ENCODE data around the gene DMBX1. TPM values are rescaled to one million over a fixed set of nuclear protein-coding genes. Genes with fewer than 3 reads are reported as not detected.

Gene DMBX1
- not detected for total RNA-seq

DNA sequence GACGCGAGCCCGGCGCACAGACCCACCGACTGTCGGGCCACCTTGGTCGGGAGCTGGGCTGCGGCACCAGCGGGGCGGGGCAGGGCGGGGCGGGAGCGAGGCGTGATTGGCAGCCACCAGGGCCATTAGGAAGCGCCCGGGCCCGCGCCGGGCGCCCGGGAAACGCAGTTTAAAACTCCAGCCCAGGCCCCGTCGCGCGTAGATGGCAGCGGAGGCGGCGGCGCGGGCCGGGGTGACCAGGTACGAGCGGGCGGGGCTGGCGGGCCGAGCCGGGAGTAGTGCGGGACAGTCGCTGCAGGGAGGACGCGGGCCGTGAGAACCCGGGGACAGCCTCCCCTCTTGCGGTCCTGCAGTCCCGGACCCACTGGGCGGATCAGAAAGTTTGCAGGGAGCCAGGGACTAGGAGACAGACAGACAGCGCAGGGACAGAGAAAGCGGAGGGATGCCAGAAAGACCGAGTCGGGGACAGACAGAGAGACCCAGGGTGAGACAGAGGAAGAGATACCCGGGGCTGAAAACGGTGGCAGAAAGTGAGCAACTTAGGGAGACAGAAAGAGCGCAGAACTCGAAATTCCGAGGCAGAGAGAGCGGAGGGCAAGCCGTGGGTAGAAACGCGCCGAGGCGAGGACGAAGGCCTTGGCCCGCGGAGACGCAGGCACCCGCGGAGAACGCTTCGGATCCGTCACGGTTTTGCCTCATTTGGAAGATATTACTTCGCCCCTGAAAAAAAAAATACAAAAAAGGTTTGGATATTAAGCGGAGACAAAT is at the start of gene DMBX1:
DMBX1 (plus strand) TSS at position 199 of the 768 bp plus-strand sequence. CDS start 17,175 bp downstream, outside the sequence.
- no peak for FAIRE-seq
- peak in 1 of 2 donors; percentile 64 for DNase-seq (ENCODE audit: low spot score in 2 of 2)

DNA sequence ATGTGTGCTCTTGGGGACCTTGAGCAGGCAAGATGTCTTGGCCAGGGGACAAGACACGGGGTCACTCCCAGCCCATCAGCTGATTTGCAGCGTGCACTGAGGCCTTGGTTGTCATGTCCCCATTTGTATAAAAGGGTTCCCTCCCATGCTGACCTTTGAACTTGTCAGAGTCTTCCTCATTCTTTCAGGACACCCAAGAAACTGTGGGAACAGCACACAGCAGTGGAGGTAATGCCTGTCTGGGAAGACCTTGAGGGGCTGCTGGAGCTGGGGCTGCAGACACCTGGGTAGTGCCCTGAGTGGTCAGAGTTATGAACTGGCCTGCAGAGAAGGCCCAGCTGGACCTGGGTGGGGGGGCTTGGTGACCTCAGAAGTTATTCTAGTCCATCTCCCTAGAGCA is 49.2 kb upstream of the DMBX1 start:
- FAIRE-seq (no peak), DNase-seq (ENCODE audit: low spot score in 2 of 2) (no peak)

DNA sequence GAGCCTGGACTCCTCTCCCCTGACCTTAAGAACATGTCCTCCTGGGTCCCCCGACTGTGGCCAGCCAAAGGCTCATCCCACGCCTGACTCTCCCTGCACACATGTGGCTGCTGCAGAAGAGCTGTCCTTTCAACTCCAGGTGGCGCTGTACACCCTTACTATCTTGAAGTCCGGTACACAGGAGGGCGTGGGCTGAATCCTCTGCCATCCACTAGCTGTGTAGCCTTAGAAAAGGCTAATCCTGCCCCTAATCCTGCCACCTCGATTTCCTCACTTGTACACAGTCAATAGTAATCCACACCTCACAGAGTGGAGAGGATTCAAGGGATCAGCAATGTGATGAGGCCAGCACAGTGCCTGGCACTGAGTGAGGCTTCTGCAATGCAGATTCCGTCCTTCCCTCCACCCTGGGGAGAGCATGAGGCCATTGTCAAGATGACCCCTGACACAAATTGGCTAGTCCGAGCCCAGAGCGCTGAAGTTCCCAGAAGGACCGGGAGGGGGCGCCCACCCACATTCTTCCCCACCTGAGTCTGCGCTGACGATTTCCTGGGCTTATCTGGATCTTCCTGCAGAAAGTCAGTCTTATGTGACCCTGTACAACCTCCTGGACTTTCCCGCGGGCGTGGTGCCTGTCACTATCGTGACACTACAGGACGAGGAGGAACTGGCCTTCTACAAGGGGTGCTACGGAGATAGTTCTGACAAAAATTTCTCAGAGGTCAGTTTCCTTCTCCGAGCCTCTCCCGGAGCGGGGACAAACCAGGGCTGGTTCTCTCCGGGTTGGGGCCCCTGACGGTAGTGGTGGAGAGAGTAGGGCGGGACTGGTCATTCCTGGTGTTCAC is 47.1 kb upstream of the DMBX1 start:
- peak; percentile 49 to 70 for DNase-seq (ENCODE audit: low spot score in 2 of 2)
- no peak for FAIRE-seq

- DNase-seq (ENCODE audit: low spot score in 2 of 2) = no peak
- no peak for FAIRE-seq
These were observed 45.2 kb upstream of the DMBX1 start for GRCh38 chr1:46444466-46444865.

DNA sequence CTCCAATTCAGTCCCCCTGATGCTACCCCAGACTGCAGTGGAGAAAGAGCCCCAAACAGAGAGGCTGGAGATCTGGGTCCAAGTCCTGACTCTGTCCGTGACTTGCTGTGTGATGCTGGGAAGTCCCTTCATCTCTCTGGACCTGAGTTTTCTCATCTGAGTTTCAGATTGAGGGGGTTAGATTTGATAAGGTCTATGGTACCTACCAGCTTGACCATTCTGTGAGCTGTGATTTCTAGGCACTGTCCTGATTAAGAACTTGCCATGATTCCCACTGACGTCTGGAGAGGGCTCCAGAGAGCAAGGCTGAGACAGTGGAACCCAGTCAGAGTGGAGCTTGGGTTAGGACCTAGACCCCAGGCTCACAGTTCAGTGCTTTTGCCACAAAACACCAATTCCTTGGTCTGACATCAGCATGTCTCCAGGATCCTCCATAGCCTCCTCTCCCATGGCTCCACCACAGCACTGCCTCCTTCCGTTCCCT is 43.8 kb upstream of the DMBX1 start:
- no peak for FAIRE-seq
- DNase-seq (ENCODE audit: low spot score in 2 of 2) = no peak

- DNase-seq (ENCODE audit: low spot score in 2 of 2) (peak; percentile 72 to 78), FAIRE-seq (no peak)
These were observed 42.8 kb upstream of the DMBX1 start for GRCh38 chr1:46446646-46447498.

DNA sequence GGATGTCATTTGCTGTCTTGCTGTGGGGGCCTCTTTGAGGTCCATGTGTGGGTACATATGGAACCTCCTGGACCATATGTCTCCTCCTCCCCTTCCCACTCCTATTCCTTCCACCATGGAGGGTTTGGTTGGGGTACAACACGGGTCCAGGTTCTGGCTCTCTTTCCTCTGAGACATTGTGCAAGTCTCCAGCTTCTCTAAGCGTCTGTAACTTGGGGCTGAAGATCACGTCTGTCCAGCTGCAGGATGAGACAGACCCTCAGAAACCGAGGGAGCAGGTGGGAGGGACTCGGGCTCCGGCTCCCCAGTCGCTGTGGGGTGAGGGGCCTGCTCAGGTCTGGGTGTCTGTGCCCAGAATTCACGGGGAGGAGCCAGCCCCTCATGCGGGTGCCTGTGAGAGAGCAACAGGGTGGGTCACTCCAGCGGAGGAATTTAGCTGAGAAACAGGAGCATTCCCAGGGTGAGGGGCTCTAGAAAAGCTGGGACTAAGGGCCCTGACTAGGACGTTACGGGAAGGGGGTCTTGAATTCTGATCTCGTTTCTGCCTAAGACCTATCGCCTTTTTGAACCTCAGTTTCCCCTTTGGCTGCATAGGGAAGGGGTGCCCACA is 42.0 kb upstream of the DMBX1 start:
- FAIRE-seq = no peak
- DNase-seq (ENCODE audit: low spot score in 2 of 2) = no peak

- FAIRE-seq (no peak), DNase-seq (ENCODE audit: low spot score in 2 of 2) (peak; percentile 27 to 53)
These were observed 41.3 kb upstream of the DMBX1 start for GRCh38 chr1:46448109-46448911.

DNA sequence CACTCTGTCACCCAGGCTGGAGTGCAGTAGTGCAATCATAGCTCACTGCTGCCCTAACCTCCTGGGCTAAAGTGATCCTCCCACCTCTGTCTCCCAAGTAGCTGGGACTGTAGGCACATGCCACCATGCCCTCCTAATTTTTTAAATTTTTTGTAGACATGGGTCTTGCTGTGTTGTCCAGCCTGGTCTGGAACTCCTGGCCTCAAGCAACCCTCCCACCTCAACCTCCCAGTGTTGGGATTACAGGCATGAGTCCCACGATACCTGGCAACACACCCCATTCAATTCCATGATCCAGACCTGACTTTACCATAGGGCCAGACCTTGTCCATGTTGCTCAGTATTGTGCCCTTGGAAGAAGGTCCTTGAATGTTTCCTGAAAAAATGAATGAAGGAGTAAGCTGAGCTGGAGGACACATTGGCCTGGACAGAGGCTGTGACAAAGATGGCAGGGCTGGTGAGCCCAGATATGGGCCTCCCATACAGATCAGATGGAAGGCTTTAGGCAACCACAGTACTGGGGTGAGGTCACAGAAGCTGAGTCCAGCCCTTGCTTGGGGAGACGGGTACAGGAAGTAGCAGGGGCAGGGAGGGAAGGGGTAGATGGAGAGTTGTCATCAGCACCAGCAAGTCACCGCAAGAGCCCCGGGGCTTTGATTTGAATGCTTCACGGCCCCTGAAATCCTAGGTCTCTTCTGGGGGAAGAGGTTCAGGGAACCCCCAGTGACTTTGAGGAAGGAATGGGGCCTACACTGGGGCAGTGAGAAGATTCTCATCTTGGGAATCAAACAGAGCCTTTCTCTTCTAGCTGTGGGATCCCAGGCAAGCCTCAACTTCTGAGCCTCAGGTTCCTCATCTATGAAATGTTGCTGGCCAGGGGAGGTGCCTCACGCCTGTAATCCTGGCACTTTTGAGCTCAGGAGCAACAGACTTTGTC is 40.1 kb upstream of the DMBX1 start:
- FAIRE-seq (no peak), DNase-seq (ENCODE audit: low spot score in 2 of 2) (no peak)

- DNase-seq (ENCODE audit: low spot score in 2 of 2) = no peak
- no peak for FAIRE-seq
These were observed 39.5 kb upstream of the DMBX1 start for GRCh38 chr1:46450160-46450517.

GRCh38 chr1:46451948-46452930 is 37.4 kb upstream of the DMBX1 start:
- DNase-seq (ENCODE audit: low spot score in 2 of 2) (no peak), FAIRE-seq (no peak)

- DNase-seq (ENCODE audit: low spot score in 2 of 2) (no peak), FAIRE-seq (no peak)
These were observed 36.7 kb upstream of the DMBX1 start for GRCh38 chr1:46452931-46453325.

DNA sequence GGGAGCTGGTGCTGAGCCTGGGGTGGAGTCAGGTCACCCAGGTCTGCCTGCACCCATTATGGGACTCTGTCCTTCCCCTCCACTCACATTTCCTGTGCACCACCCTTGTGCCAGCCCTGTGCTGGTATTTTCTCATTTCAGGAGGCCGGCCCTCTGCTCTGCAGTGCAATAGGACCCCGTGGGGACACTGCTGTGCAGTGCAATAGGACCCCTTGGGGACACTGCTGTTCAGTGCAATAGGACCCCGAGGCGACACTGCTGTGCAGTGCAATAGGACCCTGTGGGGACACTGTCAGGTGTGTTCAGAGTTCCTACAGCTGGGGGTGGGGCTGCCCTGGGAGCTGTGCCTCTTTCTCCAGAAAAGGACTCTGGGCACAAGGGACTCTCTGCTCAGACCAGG is 36.2 kb upstream of the DMBX1 start:
- DNase-seq (ENCODE audit: low spot score in 2 of 2) (no peak), FAIRE-seq (no peak)

- FAIRE-seq (no peak), DNase-seq (ENCODE audit: low spot score in 2 of 2) (no peak)
These were observed 33.7 kb upstream of the DMBX1 start for GRCh38 chr1:46455951-46456350.

DNA sequence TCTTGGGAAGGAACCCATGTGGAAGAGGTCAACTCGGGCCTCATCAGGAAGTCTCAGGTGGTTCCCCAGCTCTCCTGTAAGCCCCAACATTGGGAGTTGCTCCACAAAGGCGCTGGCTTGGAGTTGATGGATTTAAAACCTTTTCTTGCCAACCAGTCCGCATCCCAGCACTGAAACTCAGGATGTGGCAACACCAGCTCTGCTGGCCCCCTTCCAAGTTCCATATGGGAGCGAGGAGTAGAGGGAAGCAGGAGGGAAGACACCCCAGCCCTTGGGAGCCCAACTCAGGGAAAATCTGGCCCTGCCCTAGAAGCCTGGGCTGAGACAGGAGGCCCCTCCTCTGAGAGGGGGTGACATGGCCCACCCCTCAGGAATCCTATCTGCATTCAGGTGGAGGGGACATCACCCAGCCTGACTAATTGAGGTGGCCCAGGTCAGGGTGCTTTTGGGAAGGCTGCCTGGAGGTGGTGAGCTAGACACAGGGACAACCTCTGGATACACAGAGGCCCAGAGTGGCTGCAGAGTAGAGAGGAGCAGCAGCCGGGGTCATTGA is 33.1 kb upstream of the DMBX1 start:
- FAIRE-seq = no peak
- DNase-seq (ENCODE audit: low spot score in 2 of 2) = no peak

- DNase-seq (ENCODE audit: low spot score in 2 of 2) (no peak), FAIRE-seq (no peak)
These were observed 32.5 kb upstream of the DMBX1 start for GRCh38 chr1:46457178-46457577.

DNA sequence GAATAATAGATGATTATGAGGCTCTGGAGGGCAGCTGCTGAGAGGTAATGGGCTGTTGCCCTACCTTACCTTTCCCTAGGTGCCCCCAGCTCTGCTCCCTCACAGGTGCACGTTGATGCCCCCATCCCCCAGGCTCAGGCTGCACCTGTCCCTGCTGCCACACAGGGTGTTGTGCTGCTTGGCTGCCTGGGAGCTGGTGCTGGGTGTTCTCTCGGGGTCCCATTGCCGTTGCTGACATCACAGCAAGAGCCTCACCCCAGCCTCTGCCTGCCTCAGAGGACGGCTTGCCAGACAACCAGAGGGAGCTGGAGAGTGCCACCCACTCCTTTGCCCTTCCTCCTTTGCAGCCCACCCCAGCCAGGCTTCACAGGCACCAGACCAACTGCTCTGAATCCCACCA is 31.4 kb upstream of the DMBX1 start:
- no peak for DNase-seq (ENCODE audit: low spot score in 2 of 2)
- no peak for FAIRE-seq
